WTC11 (cell line): ENCODE measurements around the gene PTPRN2. TPM values are rescaled to one million over a fixed set of nuclear protein-coding genes. Genes with fewer than 3 reads are reported as not detected.

Source experiments
- ATAC-seq: fragments of 200-7000 bp; cut with Tn5 transposase; 2 replicates; pipeline ENCODE4 v1.10.0; 2021; ENCODE audit warnings: mild to moderate bottlenecking, moderate library complexity
- CTCF ChIA-PET: fragments of 300-600 bp; sonication (Branson Sonifier 250); formaldehyde crosslinking; loops from one replicate; lab custom pipeline; 2021; ENCODE audit warnings: antibody characterized with exemption; lab: Charles Lee
- POLR2A ChIA-PET: fragments of 350-600 bp; sonication (Branson Sonifier 250); formaldehyde crosslinking; loops from one replicate; lab custom pipeline; 2021; ENCODE audit warnings: antibody characterized with exemption; lab: Charles Lee
- DNase-seq: peaks from one replicate; pipeline ENCODE4 v3.0.0; 2021; ENCODE audit warnings: low spot score
- H3K27ac Mint-ChIP-seq: 2 replicates; pipeline ENCODE4 v1.8.0; 2021; ENCODE audit warnings: mixed read lengths
- H3K27me3 Mint-ChIP-seq: 2 replicates; pipeline ENCODE4 v1.8.0; 2021; ENCODE audit warnings: low read depth, mild to moderate bottlenecking, moderate library complexity, mixed read lengths
- H3K36me3 Mint-ChIP-seq: 2 replicates; pipeline ENCODE4 v1.8.0; 2021; ENCODE audit warnings: mixed read lengths
- H3K4me1 Mint-ChIP-seq: 2 replicates; pipeline ENCODE4 v1.8.0; 2022; ENCODE audit warnings: mixed read lengths
- H3K4me3 Mint-ChIP-seq: 2 replicates; pipeline ENCODE4 v1.8.0; 2021; ENCODE audit warnings: mild to moderate bottlenecking, moderate library complexity, mixed read lengths
- H3K9me3 Mint-ChIP-seq: 2 replicates; pipeline ENCODE4 v1.8.0; 2021; ENCODE audit warnings: mixed read lengths
- AFF4 ChIP-seq: sonication (generic); formaldehyde crosslinking; IDR thresholded peaks from 2 replicates; pipeline ENCODE4 v1.8.1; 2023; ENCODE audit warnings: mild to moderate bottlenecking, missing genetic modification reagents, borderline replicate concordance
- AR ChIP-seq: fragments of 250-450 bp; sonication (Bioruptor Pico); IDR thresholded peaks from 2 replicates; pipeline ENCODE4 v1.9.0; 2021; ENCODE audit warnings: mild to moderate bottlenecking
- CBFB ChIP-seq: sonication (generic); formaldehyde crosslinking; IDR thresholded peaks from 2 replicates; pipeline ENCODE4 v1.8.1; 2022; ENCODE audit warnings: mild to moderate bottlenecking, low read depth, missing genetic modification reagents
- CREB1 ChIP-seq: sonication (generic); formaldehyde crosslinking; IDR thresholded peaks from 2 replicates; pipeline ENCODE4 v1.8.0; 2023; ENCODE audit warnings: mild to moderate bottlenecking, missing genetic modification reagents
- E2F4 ChIP-seq: sonication (generic); formaldehyde crosslinking; IDR thresholded peaks from 2 replicates; pipeline ENCODE4 v1.8.1; 2022; ENCODE audit warnings: low read depth, mild to moderate bottlenecking, moderate library complexity, missing genetic modification reagents, borderline replicate concordance
- ELF4 ChIP-seq: sonication (generic); formaldehyde crosslinking; IDR thresholded peaks from 2 replicates; pipeline ENCODE4 v1.8.1; 2022; ENCODE audit warnings: low read depth, mild to moderate bottlenecking, moderate library complexity, missing genetic modification reagents
- ESRRA ChIP-seq: sonication (generic); formaldehyde crosslinking; IDR thresholded peaks from 2 replicates; pipeline ENCODE4 v1.8.1; 2022; ENCODE audit warnings: mild to moderate bottlenecking, missing genetic modification reagents, borderline replicate concordance
- IRF1 ChIP-seq: sonication (generic); formaldehyde crosslinking; IDR thresholded peaks from 2 replicates; pipeline ENCODE4 v1.8.0; 2023; ENCODE audit warnings: missing genetic modification reagents
- NFE2L1 ChIP-seq: sonication (generic); formaldehyde crosslinking; IDR thresholded peaks from 2 replicates; pipeline ENCODE4 v1.8.1; 2023; ENCODE audit warnings: missing genetic modification reagents
- NFYB ChIP-seq: sonication (generic); formaldehyde crosslinking; conservative IDR thresholded peaks from 2 replicates; pipeline ENCODE4 v1.8.0; 2022; ENCODE audit warnings: low read depth, missing genetic modification reagents
- NR2C2 ChIP-seq: sonication (generic); formaldehyde crosslinking; IDR thresholded peaks from 2 replicates; pipeline ENCODE4 v1.8.0; 2022; ENCODE audit warnings: mild to moderate bottlenecking, missing genetic modification reagents
- PRDM15 ChIP-seq: sonication (generic); formaldehyde crosslinking; IDR thresholded peaks from 2 replicates; pipeline ENCODE4 v1.8.0; 2022; ENCODE audit warnings: missing genetic modification reagents
- PREB ChIP-seq: sonication (generic); formaldehyde crosslinking; IDR thresholded peaks from 2 replicates; pipeline ENCODE4 v1.8.1; 2022; ENCODE audit warnings: mild to moderate bottlenecking, missing genetic modification reagents, moderate library complexity, borderline replicate concordance
- SMAD3 ChIP-seq: sonication (generic); formaldehyde crosslinking; IDR thresholded peaks from 2 replicates; pipeline ENCODE4 v1.8.0; 2022; ENCODE audit warnings: missing genetic modification reagents, mild to moderate bottlenecking, borderline replicate concordance
- TCF7 ChIP-seq: sonication (generic); formaldehyde crosslinking; IDR thresholded peaks from 2 replicates; pipeline ENCODE4 v1.8.0; 2022; ENCODE audit warnings: mild to moderate bottlenecking, low read depth, missing genetic modification reagents, moderate library complexity
- TP53 ChIP-seq: sonication (generic); formaldehyde crosslinking; IDR thresholded peaks from 2 replicates; pipeline ENCODE4 v1.8.1; 2023; ENCODE audit warnings: mild to moderate bottlenecking, missing genetic modification reagents
- ZBTB21 ChIP-seq: sonication (generic); formaldehyde crosslinking; IDR thresholded peaks from 2 replicates; pipeline ENCODE4 v1.8.1; 2023; ENCODE audit warnings: mild to moderate bottlenecking, missing genetic modification reagents, borderline replicate concordance
- ZNF416 ChIP-seq: fragments of 250-450 bp; sonication (Bioruptor Pico); IDR thresholded peaks from 2 replicates; pipeline ENCODE4 v1.9.0; 2021; ENCODE audit warnings: mild to moderate bottlenecking, inconsistent platforms
- total RNA-seq: library from RNA; stranded (reverse); gene quantifications from 3 replicates; pipeline ENCODE4 v1.2.3, GENCODE V29; 2021

PTPRN2 gene
- total RNA-seq, 1 experiment from 2014 or later: 4.7 TPM

- no peaks in the 10 kb centered on the region for H3K4me1 Mint-ChIP-seq
- DNase-seq (no peak), ATAC-seq (no peak)
- TF ChIP-seq AFF4 (no peak), E2F4 (no peak), TP53 (CRISPR knock-in tag) (no peak), PRDM15 (no peak), CREB1 (CRISPR knock-in tag) (no peak), ESRRA (CRISPR knock-in tag) (no peak), NFYB (CRISPR knock-in tag) (no peak), AR (CRISPR knock-in tag) (no peak), NFE2L1 (CRISPR knock-in tag) (no peak), ZNF416 (no peak), SMAD3 (CRISPR knock-in tag) (no peak), NR2C2 (no peak)
- H3K27ac Mint-ChIP-seq: no peak overlapping the region
- peaks cover 49% of the 10 kb centered on the region for H3K9me3 Mint-ChIP-seq
- H3K36me3 Mint-ChIP-seq: peaks cover 47% of the 10 kb centered on the region
- ChIA-PET CTCF (no interaction called here), POLR2A (no interaction called here)
- H3K4me3 Mint-ChIP-seq: no peak overlapping the region
- no peaks in the 10 kb centered on the region; the same call in 1 of the 2 replicates for H3K27me3 Mint-ChIP-seq
Measured at GRCh38 chr7:158109364-158110033, 478.1 kb downstream of the PTPRN2 start.

- Mint-ChIP-seq H3K27me3 (no peaks in the 10 kb centered on the region; the same call in 1 of the 2 replicates), H3K36me3 (peaks cover 44% of the 10 kb centered on the region), H3K4me1 (no peaks in the 10 kb centered on the region), H3K27ac (no peak overlapping the region), H3K4me3 (no peak overlapping the region), H3K9me3 (peaks cover 46% of the 10 kb centered on the region)
- no peak for ATAC-seq
- ChIA-PET CTCF (no interaction called here), POLR2A (no interaction called here)
- no peak for DNase-seq
- TF ChIP-seq ELF4 (CRISPR knock-in tag) (no peak), NFYB (CRISPR knock-in tag) (no peak), TCF7 (CRISPR knock-in tag) (no peak), E2F4 (no peak), IRF1 (CRISPR knock-in tag) (no peak), CBFB (no peak), ZBTB21 (CRISPR knock-in tag) (no peak), PREB (no peak)
Measured at GRCh38 chr7:158108646-158109293, 478.9 kb downstream of the PTPRN2 start.
